Measurements from ENCODE around the gene GRB14. TPM values are rescaled to one million over a fixed set of nuclear protein-coding genes. Genes with fewer than 3 reads are reported as not detected.

Gene GRB14
- total and polyA plus RNA-seq, 2 experiments from 2014 or later = 7.8 to 12.9 TPM

- Histone ChIP-seq H3K9me3 (ENCODE audit: low read depth) (no peaks in the 10 kb centered on the region), H3K27me3 (no peaks in the 10 kb centered on the region), H3K4me1 (ENCODE audit: low read depth) (peaks cover 14% of the 10 kb centered on the region), H3K27ac (peak overlapping the region; percentile 8), H3K36me3 (no peaks in the 10 kb centered on the region), H3K4me3 (no peak overlapping the region)
- DNase-seq (ENCODE audit: low read depth in 1 of 2, low spot score in 1 of 2) = no peak
- TF ChIP-seq CTCF (IDR thresholded peaks at IDR 0.05; ENCODE audit: low read depth, low read length) = no peak
Observed at GRCh38 chr2:164565359-164565758, 55.9 kb downstream of the GRB14 start.

GRCh38 chr2:164562666-164563065 lies 58.6 kb downstream of the GRB14 start:
- TF ChIP-seq CTCF (IDR thresholded peaks at IDR 0.05; ENCODE audit: low read depth, low read length) = no peak
- Histone ChIP-seq H3K27me3 (no peaks in the 10 kb centered on the region), H3K4me1 (ENCODE audit: low read depth) (peaks cover 14% of the 10 kb centered on the region), H3K27ac (no peak overlapping the region), H3K36me3 (no peaks in the 10 kb centered on the region), H3K4me3 (no peak overlapping the region), H3K9me3 (ENCODE audit: low read depth) (no peaks in the 10 kb centered on the region)
- DNase-seq (ENCODE audit: low read depth in 1 of 2, low spot score in 1 of 2) = no peak

- Histone ChIP-seq H3K9me3 (ENCODE audit: low read depth) (no peaks in the 10 kb centered on the region), H3K36me3 (no peaks in the 10 kb centered on the region), H3K27me3 (no peaks in the 10 kb centered on the region), H3K4me3 (no peak overlapping the region), H3K4me1 (ENCODE audit: low read depth) (peaks cover 14% of the 10 kb centered on the region), H3K27ac (no peak overlapping the region)
- DNase-seq (ENCODE audit: low read depth in 1 of 2, low spot score in 1 of 2) = no peak
- no peak for TF ChIP-seq CTCF (IDR thresholded peaks at IDR 0.05; ENCODE audit: low read depth, low read length)
Observed at GRCh38 chr2:164561991-164562390, 59.3 kb downstream of the GRB14 start.

GRCh38 chr2:164561416-164561815 lies 59.9 kb downstream of the GRB14 start:
- no peak overlapping the region for H3K4me3 ChIP-seq
- H3K27me3 ChIP-seq = no peaks in the 10 kb centered on the region
- DNase-seq (ENCODE audit: low read depth in 1 of 2, low spot score in 1 of 2) = no peak
- no peak for TF ChIP-seq CTCF (IDR thresholded peaks at IDR 0.05; ENCODE audit: low read depth, low read length)
- H3K4me1 ChIP-seq (ENCODE audit: low read depth) = peaks cover 14% of the 10 kb centered on the region
- no peak overlapping the region for H3K27ac ChIP-seq
- no peaks in the 10 kb centered on the region for H3K36me3 ChIP-seq
- H3K9me3 ChIP-seq (ENCODE audit: low read depth) = no peaks in the 10 kb centered on the region

- no peak for DNase-seq (ENCODE audit: low read depth in 1 of 2, low spot score in 1 of 2)
- H3K9me3 ChIP-seq (ENCODE audit: low read depth) = no peaks in the 10 kb centered on the region
- TF ChIP-seq CTCF (IDR thresholded peaks at IDR 0.05; ENCODE audit: low read depth, low read length) = no peak
- H3K4me3 ChIP-seq = no peak overlapping the region
- H3K27me3 ChIP-seq = no peaks in the 10 kb centered on the region
- no peak overlapping the region for H3K27ac ChIP-seq
- H3K4me1 ChIP-seq (ENCODE audit: low read depth) = peaks cover 12% of the 10 kb centered on the region
- H3K36me3 ChIP-seq = no peaks in the 10 kb centered on the region
Observed at GRCh38 chr2:164560902-164561301, 60.4 kb downstream of the GRB14 start.

Measured in cardiac muscle cell (in vitro differentiated cells and primary cell).